HCT116 (cell line): ENCODE data around the gene HJURP. TPM values are rescaled to one million over a fixed set of nuclear protein-coding genes. Genes with fewer than 3 reads are reported as not detected.

Experiments
- ATAC-seq: fragments of 200-7000 bp; cut with Tn5 transposase; 2 replicates; pipeline ENCODE4 v1.9.1; 2020; ENCODE audit warnings: mild to moderate bottlenecking, moderate library complexity
- BruUV-seq: library from RNA; stranded (reverse); fragments of 400-500 nt; replicated peaks from 2 replicates; lab custom pipeline; 2021; lab: Mats Ljungman, UMichigan
- CTCF ChIA-PET: fragments of 300-600 bp; sonication (Branson Sonifier 250); formaldehyde crosslinking; loops from one replicate; lab custom pipeline; 2021; ENCODE audit warnings: antibody characterized with exemption; lab: Charles Lee
- POLR2A ChIA-PET: fragments of 300-600, 350-600 bp; sonication (Branson Sonifier 250); formaldehyde crosslinking; loops from one replicate; lab custom pipeline; 2021; ENCODE audit warnings: antibody characterized with exemption; lab: Charles Lee
- RAD21 ChIA-PET, 2 experiments: fragments of 300-600 bp; sonication (Branson Sonifier 250); formaldehyde crosslinking; loops; one replicate each; lab custom pipeline; 2023; ENCODE audit warnings: low total read pairs in 2 of 2; ENCODE audit not compliant: uncharacterized antibody in 2 of 2, unreplicated experiment in 2 of 2, low non-redundant PET in 1 of 2; lab: Charles Lee
- DNase-seq: peaks from one replicate; pipeline ENCODE4 v3.0.0-alpha.2; 2010; ENCODE audit warnings: low read depth, low spot score
- H2AFZ ChIP-seq: fragments of 200-600 bp; shearing (Covaris generic), sonication (generic); 2 replicates; pipeline ENCODE4 v1.6.1; 2017; ENCODE audit warnings: low read depth, mixed run types, mixed read lengths, antibody characterized with exemption, low read length; ENCODE audit not compliant: poor library complexity, severe bottlenecking
- H3K27ac ChIP-seq: 2 replicates; pipeline ENCODE4 v1.5.1; 2012; ENCODE audit warnings: low read depth, low read length
- H3K27me3 ChIP-seq: fragments of 200-600 bp; sonication (generic); 2 replicates; pipeline ENCODE4 v1.6.1; 2016; ENCODE audit warnings: mixed run types, low read length, mixed read lengths; ENCODE audit not compliant: insufficient read depth
- H3K36me3 ChIP-seq, 2 experiments: fragments of 200-500 bp in 1 of 2; fragments of 200-600 bp in 1 of 2; sonication (Bioruptor generic) in 1 of 2; sonication (generic) in 1 of 2; 2 replicates each; pipeline versions ENCODE4 v1.5.1 to v1.6.1; 2014 to 2016; ENCODE audit warnings: low read length in 2 of 2, inconsistent platforms in 1 of 2, mixed read lengths in 1 of 2, mixed run types in 1 of 2; ENCODE audit not compliant: insufficient read depth in 2 of 2, control insufficient read depth in 1 of 2
- H3K4me1 ChIP-seq, 2 experiments: fragments of 200-600 bp in 1 of 2; sonication (generic) in 1 of 2; 2 replicates each; pipeline versions ENCODE4 v1.5.1 to v1.6.1; 2012 to 2017; ENCODE audit warnings: low read length in 2 of 2, inconsistent platforms in 1 of 2, mild to moderate bottlenecking in 1 of 2, mixed read lengths in 1 of 2, mixed run types in 1 of 2, moderate library complexity in 1 of 2; ENCODE audit not compliant: insufficient read depth in 2 of 2, control insufficient read depth in 1 of 2
- H3K4me2 ChIP-seq: fragments of 200-600 bp; sonication (generic); 2 replicates; pipeline ENCODE4 v1.6.1; 2017; ENCODE audit warnings: mixed run types, low read length, mixed read lengths
- H3K4me3 ChIP-seq, 2 experiments: fragments of 200-600 bp in 1 of 2; sonication (generic) in 1 of 2; replicated peaks in 1 of 2; 2 replicates each; pipeline ENCODE4 v1.5.1; 2011 to 2016; ENCODE audit warnings: low read length in 2 of 2, control low read depth in 1 of 2, low read depth in 1 of 2, mild to moderate bottlenecking in 1 of 2, mixed read lengths in 1 of 2, mixed run types in 1 of 2
- H3K79me2 ChIP-seq: fragments of 200-600 bp; sonication (generic); 2 replicates; pipeline ENCODE4 v1.6.1; 2017; ENCODE audit warnings: mild to moderate bottlenecking, mixed run types, low read length, moderate library complexity, mixed read lengths; ENCODE audit not compliant: insufficient read depth
- H3K9ac ChIP-seq: fragments of 200-600 bp; sonication (generic); 2 replicates; pipeline ENCODE4 v1.6.1; 2016; ENCODE audit warnings: low read length, mixed read lengths
- H3K9me2 ChIP-seq: fragments of 200-600 bp; sonication (generic), shearing (Covaris generic); 2 replicates; pipeline ENCODE4 v1.6.1; 2017; ENCODE audit warnings: mixed run types, mild to moderate bottlenecking, moderate library complexity; ENCODE audit not compliant: insufficient read depth
- H3K9me3 ChIP-seq, 2 experiments: fragments of 200-500 bp in 1 of 2; fragments of 200-600 bp in 1 of 2; sonication (Bioruptor generic) in 1 of 2; sonication (generic) in 1 of 2; 2 replicates each; pipeline ENCODE4 v1.6.1; 2014 to 2017; ENCODE audit warnings: low read length in 2 of 2, mixed read lengths in 2 of 2, inconsistent platforms in 1 of 2, low read depth in 1 of 2, mild to moderate bottlenecking in 1 of 2, mixed run types in 1 of 2, moderate library complexity in 1 of 2; ENCODE audit not compliant: control insufficient read depth in 1 of 2, insufficient read depth in 1 of 2
- H4K20me1 ChIP-seq: fragments of 200-600 bp; sonication (generic), shearing (Covaris generic); 2 replicates; pipeline ENCODE4 v1.6.1; 2017; ENCODE audit warnings: mixed run types, mild to moderate bottlenecking, moderate library complexity; ENCODE audit not compliant: insufficient read depth
- ATF3 ChIP-seq: IDR thresholded peaks from 2 replicates; pipeline ENCODE4 v1.6.1; 2012
- CEBPB ChIP-seq: IDR thresholded peaks from 2 replicates; pipeline ENCODE4 v1.6.1; 2012; ENCODE audit warnings: low read depth
- EGR1 ChIP-seq: IDR thresholded peaks from 2 replicates; pipeline ENCODE4 v1.6.1; 2012; ENCODE audit warnings: low read depth
- ELF1 ChIP-seq: IDR thresholded peaks from 2 replicates; pipeline ENCODE4 v1.6.1; 2012; ENCODE audit warnings: low read depth, borderline replicate concordance
- EZH2 ChIP-seq: fragments of 200-600 bp; sonication (generic); IDR thresholded peaks from 2 replicates; pipeline ENCODE4 v1.6.1; 2017; ENCODE audit warnings: antibody characterized with exemption, mixed run types
- EZH2phosphoT487 ChIP-seq: fragments of 200-600 bp; IDR thresholded peaks from 2 replicates; pipeline ENCODE4 v1.6.1; 2018; ENCODE audit warnings: antibody characterized with exemption, borderline replicate concordance
- FOSL1 ChIP-seq: IDR thresholded peaks from 2 replicates; pipeline ENCODE4 v1.6.1; 2012; ENCODE audit warnings: low read depth
- JUND ChIP-seq: IDR thresholded peaks from 2 replicates; pipeline ENCODE4 v1.6.1; 2012
- POLR2A ChIP-seq: IDR thresholded peaks from 2 replicates; pipeline ENCODE4 v1.7.0; 2011; ENCODE audit warnings: borderline replicate concordance; ENCODE audit not compliant: insufficient read depth, insufficient read length; ENCODE audit errors: extremely low read depth
- RAD21 ChIP-seq: IDR thresholded peaks from 2 replicates; pipeline ENCODE4 v1.6.1; 2012; ENCODE audit warnings: low read depth, mild to moderate bottlenecking
- REST ChIP-seq: IDR thresholded peaks from 2 replicates; pipeline ENCODE4 v1.6.1; 2012; ENCODE audit warnings: low read depth
- SIN3A ChIP-seq: IDR thresholded peaks from 2 replicates; pipeline ENCODE4 v1.6.1; 2012; ENCODE audit warnings: low read depth
- SP1 ChIP-seq: IDR thresholded peaks from 2 replicates; pipeline ENCODE4 v1.6.1; 2012; ENCODE audit warnings: low read depth
- SRF ChIP-seq: IDR thresholded peaks from 2 replicates; pipeline ENCODE4 v1.6.1; 2012; ENCODE audit warnings: low read depth
- TCF7L2 ChIP-seq: IDR thresholded peaks from 2 replicates; pipeline ENCODE4 v1.7.0; 2011; ENCODE audit warnings: borderline replicate concordance, inconsistent platforms; ENCODE audit not compliant: insufficient read depth, insufficient read length; ENCODE audit errors: extremely low read depth
- YY1 ChIP-seq: IDR thresholded peaks from 2 replicates; pipeline ENCODE4 v1.6.1; 2011; ENCODE audit warnings: low read length, low read depth, moderate library complexity, mild to moderate bottlenecking; ENCODE audit not compliant: insufficient replicate concordance; ENCODE audit errors: extremely low read depth
- ZBTB33 ChIP-seq: IDR thresholded peaks from 2 replicates; pipeline ENCODE4 v1.6.1; 2011; ENCODE audit warnings: mild to moderate bottlenecking, low read length, moderate library complexity; ENCODE audit not compliant: insufficient replicate concordance; ENCODE audit errors: extremely low read depth
- intact Hi-C: fragments of 100-400 bp; cut with micrococcal nuclease; formaldehyde crosslinking; loops from 2 replicates; pipeline ENCODE4 v1.10.0; 2022
- total RNA-seq: library from RNA; stranded (reverse); gene quantifications from one replicate; pipeline ENCODE4 v1.2.1, GENCODE V29; 2021; ENCODE audit not compliant: unreplicated experiment
- TF ChIP-seq, protein P1 (sequence below): IDR thresholded peaks from 2 replicates; pipeline ENCODE4 v1.6.1; 2012

HJURP gene
- total RNA-seq, 1 experiment from 2014 or later = 64.1 TPM

GRCh38 chr2:233831011-233831721, 23.2 kb downstream of the HJURP start:
- Histone ChIP-seq H3K27me3 (no peaks in the 10 kb centered on the region), H3K9me2 (no peaks in the 10 kb centered on the region), H3K9me3 (no peaks in the 10 kb centered on the region), H2AFZ (no peak overlapping the region), H3K27ac (no peak overlapping the region), H3K4me2 (no peak overlapping the region), H3K4me3 (no peak overlapping the region), H3K36me3 (peaks cover 14 to 15% of the 10 kb centered on the region in 2 experiments), H3K4me1 (no peaks in the 10 kb centered on the region), H3K9ac (no peak overlapping the region), H3K79me2 (peaks cover 20% of the 10 kb centered on the region), H4K20me1 (no peaks in the 10 kb centered on the region; the same call in 1 of the 2 replicates)
- ATAC-seq = no peak
- RAD21 ChIA-PET = no interaction called here
- no TSS peak for BruUV-seq
- TF ChIP-seq EZH2phosphoT487 = no peak
- TF ChIP-seq JUND = no peak
- TF ChIP-seq TCF7L2 = no peak
- no peak for TF ChIP-seq ZBTB33
- no peak for TF ChIP-seq EGR1
- no peak for TF ChIP-seq FOSL1
- no peak for TF ChIP-seq YY1
- no peak for TF ChIP-seq REST
- no peak for TF ChIP-seq POLR2A
- no peak for TF ChIP-seq SRF
- no peak for TF ChIP-seq ATF3
- TF ChIP-seq, protein P1, sequence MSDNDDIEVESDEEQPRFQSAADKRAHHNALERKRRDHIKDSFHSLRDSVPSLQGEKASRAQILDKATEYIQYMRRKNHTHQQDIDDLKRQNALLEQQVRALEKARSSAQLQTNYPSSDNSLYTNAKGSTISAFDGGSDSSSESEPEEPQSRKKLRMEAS = no peak
- TF ChIP-seq ELF1 = no peak
- no peak for TF ChIP-seq SP1
- TF ChIP-seq SIN3A = no peak
- TF ChIP-seq CEBPB = no peak
- no peak for TF ChIP-seq RAD21
- TF ChIP-seq EZH2 = no peak
- POLR2A ChIA-PET = no interaction called here
- CTCF ChIA-PET = no interaction called here
- intact Hi-C loops = loop anchor here (10.0 kb wide), 1 partner anchor 346 kb away; no protein-coding TSS in a partner anchor
- no peak for DNase-seq
